SIG-M5 treated with dmso at 0.1 percent for 504 hours (cell line): ENCODE data around the gene LSM2.
A peak's percentile ranks its signal among the peaks of the same experiment; 100 is the strongest.
"Not testable (repeated sequence)": the region's sequence is repeated elsewhere in the genome, so short reads cannot be mapped to it uniquely, and the experiment has no call there.

Experiments
- DNase-seq: peaks from one replicate; lab custom pipeline; 2025; ENCODE audit not compliant: unreplicated experiment; lab: John Stamatoyannopoulos, UW

Gene LSM2

GRCh38 chr6:31799781-31800180 is 7.0 kb downstream of the LSM2 start:
- DNase-seq, result no peak

DNA sequence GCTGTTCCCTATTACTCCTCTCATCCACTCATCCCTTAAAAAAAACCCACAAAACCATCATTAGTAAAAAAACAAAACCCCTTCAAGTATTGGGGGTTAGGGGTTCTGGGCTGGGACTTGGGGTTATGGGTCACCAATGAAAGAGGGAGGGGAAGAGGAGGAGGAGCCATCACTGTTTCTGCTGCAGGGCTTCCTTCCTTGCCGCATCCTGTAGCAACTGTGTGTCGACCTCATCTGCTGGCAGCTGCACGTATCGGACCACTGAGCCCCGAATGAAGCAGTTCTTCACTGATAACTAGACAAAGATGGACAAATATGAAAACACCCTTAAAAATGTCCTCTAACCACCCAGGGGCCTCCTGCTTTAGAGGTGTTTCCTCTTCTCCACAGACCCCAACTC is 9.2 kb downstream of the LSM2 start:
- DNase-seq, result no peak

- DNase-seq, result no peak
These were observed 9.8 kb downstream of the LSM2 start for GRCh38 chr6:31796993-31797385.

- DNase-seq, result peak; percentile 84
These were observed 11.0 kb downstream of the LSM2 start, which contains the start of gene VARS1 for GRCh38 chr6:31795616-31796298. Gene VARS1 (minus strand): TSS chr6:31795752. CDS start chr6:31795217, 535 bp downstream.

DNA sequence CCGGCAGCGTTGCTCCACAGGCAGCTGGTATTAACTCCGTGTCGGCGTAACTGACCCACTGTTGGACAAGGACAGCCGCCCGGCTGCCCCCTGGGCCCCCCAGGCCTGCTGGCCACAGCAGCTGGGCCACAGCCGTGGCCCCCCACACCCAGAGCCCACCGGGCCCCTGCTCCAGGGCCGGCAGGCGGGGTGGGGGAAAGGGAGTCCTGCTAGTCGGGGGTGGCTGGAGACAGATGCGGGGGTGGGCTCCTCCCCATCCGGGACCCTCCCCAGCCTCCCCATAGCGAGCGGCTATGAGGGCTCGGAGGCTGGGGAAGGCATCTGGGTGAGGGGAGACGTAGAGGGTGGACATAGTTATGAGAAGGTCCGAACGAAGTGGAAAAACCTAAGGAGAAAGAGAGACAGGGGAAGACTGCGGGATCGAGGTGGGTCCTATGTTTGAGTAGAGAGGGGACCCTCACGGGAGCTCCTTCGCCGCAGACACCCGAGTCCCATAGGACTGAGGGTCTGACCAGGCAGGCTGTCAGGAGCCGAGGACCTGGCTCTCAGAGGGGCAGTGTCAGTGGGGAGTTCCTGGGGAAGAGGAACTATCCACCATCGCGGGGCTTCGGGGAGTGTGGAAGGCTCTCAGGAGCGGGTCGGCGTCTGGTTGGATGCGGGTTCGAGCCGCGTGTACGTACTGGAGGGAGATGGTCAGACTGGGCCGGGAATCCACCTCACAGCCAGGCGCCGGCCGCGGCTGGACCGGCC is 11.7 kb downstream of the LSM2 start:
- DNase-seq, result peak; percentile 65

DNA sequence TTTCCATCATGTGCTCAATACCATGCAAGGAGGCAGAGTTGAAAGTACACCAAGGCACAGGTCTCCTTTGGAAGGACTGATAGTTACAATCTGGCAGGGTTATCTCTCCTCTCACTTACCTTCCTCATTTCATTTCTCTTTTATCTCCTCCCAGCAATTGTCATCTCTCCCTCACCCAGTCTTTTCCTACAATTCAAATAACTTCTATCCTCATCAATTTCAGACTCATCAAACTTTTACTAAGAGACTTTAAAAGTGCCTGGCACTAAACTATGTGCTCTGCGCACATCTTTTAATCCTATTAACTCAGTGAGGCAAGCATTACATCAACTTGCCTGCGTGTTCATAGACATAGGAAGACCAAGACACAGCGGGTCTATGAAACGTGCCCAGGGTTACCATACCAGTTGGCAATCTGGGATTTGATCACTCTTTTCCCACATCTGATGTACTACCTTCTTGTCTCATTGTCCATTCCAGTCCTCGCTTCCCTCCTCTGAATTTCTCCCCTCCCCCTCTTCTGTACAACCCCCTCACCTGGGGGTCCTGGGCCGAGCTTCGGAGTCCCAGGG is 12.4 kb downstream of the LSM2 start:
- peak; percentile 52 for DNase-seq

- not testable (repeated sequence) for DNase-seq
These were observed 12.9 kb downstream of the LSM2 start for GRCh38 chr6:31793927-31794245.

DNA sequence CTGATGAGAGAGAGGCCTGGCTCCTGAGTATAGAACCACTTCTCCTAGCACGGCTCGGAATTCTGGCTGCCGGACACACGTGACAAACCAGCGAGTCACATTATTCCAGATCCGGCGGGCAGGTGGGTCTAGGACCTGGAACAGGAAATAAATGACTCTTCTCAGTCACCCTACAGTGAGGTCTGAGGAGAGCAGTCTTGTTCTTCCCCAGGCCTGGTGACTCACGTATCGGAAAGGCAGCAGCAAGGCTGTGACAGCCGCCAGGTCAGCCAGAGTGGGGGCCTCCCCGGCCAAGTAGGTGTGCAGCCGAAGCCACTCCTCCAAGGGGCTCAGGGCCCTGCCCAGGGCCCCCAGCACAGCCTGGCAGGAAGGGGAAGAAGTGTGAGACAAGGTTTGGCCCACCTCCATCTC is 14.0 kb downstream of the LSM2 start:
- DNase-seq, result no peak

- no peak for DNase-seq
These were observed 14.7 kb downstream of the LSM2 start for GRCh38 chr6:31792090-31792374.

DNA sequence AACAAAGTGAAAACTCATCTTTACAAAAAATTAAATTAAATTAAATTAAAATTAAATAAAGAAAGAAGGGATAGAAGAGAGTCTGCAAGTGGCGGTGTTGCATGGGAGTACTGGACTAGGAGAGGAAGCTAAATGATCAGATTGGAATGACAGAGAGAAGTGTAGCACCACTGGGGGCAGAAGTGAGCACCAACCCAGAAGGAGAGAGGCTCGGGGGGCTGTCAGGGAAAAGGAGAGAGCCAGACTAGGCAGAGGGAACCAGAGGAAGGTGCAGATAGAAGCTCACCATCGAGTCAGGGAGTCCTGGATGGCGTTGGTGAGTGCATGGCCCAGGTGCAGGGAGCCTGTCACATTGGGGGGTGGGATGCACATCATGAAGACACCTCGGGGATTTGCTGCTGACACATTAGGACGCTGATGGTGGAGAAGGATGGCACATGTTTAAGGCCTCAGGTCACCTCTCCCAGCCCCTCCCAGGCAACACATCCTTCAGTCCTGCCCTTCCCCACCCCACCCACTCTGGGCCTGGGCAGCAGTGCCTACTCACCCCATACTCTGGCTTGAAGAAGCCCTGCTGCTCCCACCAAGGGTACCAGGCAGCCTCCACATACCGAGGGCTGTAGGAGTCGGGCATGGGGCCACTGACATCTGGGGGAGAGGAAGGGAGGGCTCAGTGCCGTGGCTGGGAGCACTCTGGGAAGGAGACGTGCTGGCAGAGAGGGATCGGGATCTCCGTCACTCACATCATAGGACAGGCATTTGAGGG is 15.3 kb downstream of the LSM2 start:
- peak; percentile 73 for DNase-seq

DNA sequence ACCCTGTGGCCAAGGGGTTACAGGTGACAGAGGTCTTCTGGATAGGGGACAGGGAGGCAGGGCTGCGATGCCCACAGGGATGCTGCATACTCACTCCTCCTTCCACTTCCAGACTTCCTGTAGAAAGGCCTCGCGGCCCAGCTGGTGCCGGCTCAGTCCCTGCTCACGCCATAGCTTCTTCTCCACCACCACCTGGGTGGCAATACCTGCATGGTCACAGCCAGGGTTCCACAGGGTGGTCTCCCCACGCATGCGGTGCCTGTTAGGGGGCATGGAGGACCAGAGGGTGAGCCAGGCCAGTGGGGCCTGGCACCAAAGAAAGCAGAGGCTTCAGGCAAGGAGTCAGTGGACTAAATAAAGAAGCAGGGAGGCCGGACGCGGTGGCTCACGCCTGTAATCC is 21.3 kb downstream of the LSM2 start:
- no peak for DNase-seq

GRCh38 chr6:31784098-31784925 is 22.5 kb downstream of the LSM2 start:
- no peak for DNase-seq

DNA sequence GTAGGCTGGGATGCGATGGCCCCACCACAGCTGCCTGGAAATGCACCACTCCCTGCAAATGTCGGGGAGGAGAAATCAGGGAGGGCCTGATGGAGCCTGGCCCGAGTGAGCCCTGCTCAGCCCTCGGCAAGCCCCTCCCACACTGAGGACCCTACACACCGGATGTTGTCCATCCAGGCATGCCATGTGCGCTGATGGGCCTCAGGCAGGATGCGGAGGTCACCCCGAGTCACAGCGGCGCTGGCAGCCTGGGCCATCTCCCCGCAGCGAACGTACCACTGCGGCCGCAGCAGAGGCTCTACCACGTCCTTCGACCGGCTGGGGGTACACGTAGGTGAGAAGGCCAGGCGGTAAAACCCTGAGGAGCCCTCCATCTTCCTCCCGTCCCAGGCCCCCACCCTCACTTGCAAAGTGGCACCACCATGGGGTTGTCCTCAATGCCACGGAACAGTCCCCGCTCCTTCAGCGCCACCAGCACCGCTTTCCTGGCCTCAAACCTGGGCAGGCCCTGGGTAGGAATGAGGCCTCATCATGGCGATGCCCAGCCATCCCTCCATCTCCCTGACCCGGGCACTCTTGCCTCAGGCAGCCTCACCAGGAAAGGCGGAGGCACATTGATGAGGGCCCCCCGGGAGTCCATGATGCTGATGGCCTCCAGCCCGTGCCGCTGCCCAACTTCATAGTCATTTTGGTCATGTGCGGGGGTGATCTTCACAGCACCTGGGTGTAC is 24.5 kb downstream of the LSM2 start:
- no peak for DNase-seq

DNA sequence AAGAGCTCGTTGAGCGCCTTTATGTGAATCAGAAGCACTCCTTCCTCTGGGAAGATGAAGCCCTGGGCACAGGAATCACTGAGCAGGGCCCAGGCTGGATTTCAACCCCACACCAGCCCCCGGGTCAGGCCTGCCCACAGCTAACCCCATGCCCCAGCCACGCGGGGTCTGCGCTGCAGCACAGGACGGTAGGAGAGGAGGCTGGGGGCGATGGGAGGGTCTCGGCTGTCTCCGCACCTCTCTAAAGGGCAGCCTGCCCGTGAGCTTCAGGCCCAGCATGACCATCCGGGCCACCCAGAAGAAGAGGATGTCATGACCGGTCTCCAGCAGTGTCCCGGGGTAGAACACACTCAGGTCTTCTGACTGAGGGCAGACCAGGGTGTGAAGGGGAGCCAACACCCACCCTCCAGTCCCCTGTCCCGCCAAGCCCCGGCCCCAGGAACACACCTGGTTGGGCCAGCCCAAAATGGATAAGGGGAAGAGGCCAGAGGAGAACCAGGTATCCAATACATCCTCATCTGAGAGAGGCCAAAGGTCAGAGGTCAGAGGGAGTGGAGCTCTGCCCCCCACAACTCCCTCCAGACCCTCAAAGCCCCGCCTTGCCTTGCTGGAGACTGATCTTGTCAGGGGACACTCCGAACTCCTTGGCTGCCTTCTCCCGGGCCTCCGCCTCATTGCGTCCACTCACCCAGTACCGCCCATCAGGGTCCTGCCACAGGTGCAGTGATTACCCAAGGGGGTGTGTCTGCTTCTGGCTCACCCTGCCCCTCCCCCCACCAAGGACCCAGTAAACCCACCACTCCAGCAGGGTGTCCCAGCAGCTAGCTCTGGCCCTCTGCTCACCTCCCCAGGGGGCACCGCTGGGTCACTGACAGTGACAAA is 25.3 kb downstream of the LSM2 start:
- DNase-seq, result no peak

DNA sequence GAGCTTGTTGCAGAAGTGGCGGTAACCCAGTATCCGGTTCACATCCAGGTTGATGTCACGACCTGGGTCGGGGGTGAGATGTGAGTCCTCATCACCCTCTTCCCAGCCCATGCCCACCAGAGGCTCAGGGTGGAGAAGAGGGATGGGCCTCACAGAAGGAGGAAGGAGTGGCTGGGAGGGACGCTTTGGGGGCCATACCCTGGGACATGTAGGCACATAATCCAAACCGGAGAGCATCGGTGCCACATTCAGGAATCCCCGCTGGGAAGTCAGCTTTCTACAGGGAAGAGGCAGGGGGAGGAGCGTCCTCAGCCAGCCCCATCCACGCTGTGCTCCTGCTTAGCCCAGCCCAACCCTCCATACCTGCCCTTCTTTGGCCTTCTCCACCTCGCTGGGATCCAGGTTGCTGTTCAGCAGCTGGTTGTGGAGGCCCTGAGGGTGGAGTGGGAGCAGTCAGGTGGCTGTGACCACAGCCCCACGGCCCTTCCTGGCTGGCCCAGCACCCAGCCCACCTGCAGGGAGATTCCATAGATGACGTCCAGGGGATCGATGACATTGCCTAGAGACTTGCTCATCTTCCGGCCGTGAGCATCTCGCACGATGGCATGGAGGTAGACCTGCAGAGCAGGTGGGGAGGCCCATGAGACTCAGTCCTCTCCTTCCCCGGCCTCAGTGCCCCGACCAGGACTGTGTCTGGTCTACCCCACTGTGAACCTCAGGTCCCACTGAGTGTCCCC is 26.1 kb downstream of the LSM2 start:
- no peak for DNase-seq

GRCh38 chr6:31779908-31780307 is 26.9 kb downstream of the LSM2 start:
- no peak for DNase-seq

- DNase-seq, result no peak
These were observed 27.5 kb downstream of the LSM2 start for GRCh38 chr6:31778999-31779885.

- DNase-seq, result no peak
These were observed 28.6 kb downstream of the LSM2 start for GRCh38 chr6:31778193-31778592.
